Trophoblast cell (in vitro differentiated cells and primary cell): ENCODE data around the gene CD300LG.
A peak's percentile ranks its signal among the peaks of the same experiment; 100 is the strongest.

Experiments used
- DNase-seq, 2 donors: peaks; one replicate each; pipeline ENCODE4 v3.0.0-alpha.2; 2016
- H2AFZ ChIP-seq: 2 replicates; pipeline ENCODE4 v1.6.1; 2013; ENCODE audit warnings: low read length, moderate library complexity, mild to moderate bottlenecking; ENCODE audit not compliant: insufficient read depth, poor library complexity
- H2AK5ac ChIP-seq: 2 replicates; pipeline ENCODE4 v1.6.1; 2013; ENCODE audit warnings: mild to moderate bottlenecking, low read length
- H2BK120ac ChIP-seq: 2 replicates; pipeline ENCODE4 v1.6.1; 2013; ENCODE audit warnings: low read length, mild to moderate bottlenecking, moderate library complexity; ENCODE audit not compliant: insufficient read depth, poor library complexity
- H2BK12ac ChIP-seq: 2 replicates; pipeline ENCODE4 v1.6.1; 2013; ENCODE audit warnings: mild to moderate bottlenecking, low read length, moderate library complexity
- H2BK5ac ChIP-seq: 2 replicates; pipeline ENCODE4 v1.6.1; 2013; ENCODE audit warnings: low read length, low read depth, moderate library complexity, mild to moderate bottlenecking; ENCODE audit not compliant: poor library complexity
- H3K14ac ChIP-seq: 2 replicates; pipeline ENCODE4 v1.6.1; 2013; ENCODE audit warnings: mild to moderate bottlenecking, low read length
- H3K18ac ChIP-seq: 2 replicates; pipeline ENCODE4 v1.6.1; 2013; ENCODE audit warnings: mild to moderate bottlenecking, low read length
- H3K23ac ChIP-seq: 2 replicates; pipeline ENCODE4 v1.6.1; 2013; ENCODE audit warnings: low read length
- H3K27ac ChIP-seq: 2 replicates; pipeline ENCODE4 v1.5.1; 2013; ENCODE audit warnings: low read depth, mild to moderate bottlenecking, inconsistent platforms, low read length, moderate library complexity
- H3K27me3 ChIP-seq: 2 replicates; pipeline ENCODE4 v1.6.1; 2013; ENCODE audit warnings: inconsistent platforms, mild to moderate bottlenecking, low read length, moderate library complexity; ENCODE audit not compliant: insufficient read depth
- H3K36me3 ChIP-seq, 2 experiments: 1 replicate in 1 of 2; 2 replicates in 1 of 2; pipeline ENCODE4 v1.6.1; 2013; ENCODE audit warnings: low read length in 2 of 2, mild to moderate bottlenecking in 2 of 2, moderate library complexity in 1 of 2; ENCODE audit not compliant: insufficient read depth in 2 of 2, control insufficient read depth in 1 of 2
- H3K4ac ChIP-seq: 2 replicates; pipeline ENCODE4 v1.6.1; 2013; ENCODE audit warnings: low read depth, mild to moderate bottlenecking, low read length, moderate library complexity
- H3K4me1 ChIP-seq, 2 experiments: 1 replicate in 1 of 2; 2 replicates in 1 of 2; pipeline ENCODE4 v1.6.1; 2013; ENCODE audit warnings: low read length in 2 of 2, mild to moderate bottlenecking in 2 of 2, moderate library complexity in 1 of 2; ENCODE audit not compliant: insufficient read depth in 2 of 2, control insufficient read depth in 1 of 2
- H3K4me2 ChIP-seq: 2 replicates; pipeline ENCODE4 v1.6.1; 2013; ENCODE audit warnings: inconsistent platforms, mild to moderate bottlenecking, low read length, moderate library complexity
- H3K4me3 ChIP-seq: 2 replicates; pipeline ENCODE4 v1.5.1; 2013; ENCODE audit warnings: mild to moderate bottlenecking, low read depth, low read length, inconsistent platforms
- H3K79me1 ChIP-seq: one replicate; pipeline ENCODE4 v1.6.1; 2013; ENCODE audit warnings: low read length
- H3K79me2 ChIP-seq: 2 replicates; pipeline ENCODE4 v1.6.1; 2013; ENCODE audit warnings: low read length, mild to moderate bottlenecking; ENCODE audit not compliant: control insufficient read depth, insufficient read depth, poor library complexity
- H3K9ac ChIP-seq: 2 replicates; pipeline ENCODE4 v1.6.1; 2013; ENCODE audit warnings: mild to moderate bottlenecking, low read length
- H3K9me3 ChIP-seq: 2 replicates; pipeline ENCODE4 v1.6.1; 2013; ENCODE audit warnings: low read depth, mild to moderate bottlenecking, control low read depth, inconsistent platforms, low read length; ENCODE audit not compliant: insufficient read depth
- H4K12ac ChIP-seq: 2 replicates; pipeline ENCODE4 v1.6.1; 2013; ENCODE audit warnings: low read depth, mild to moderate bottlenecking, low read length, moderate library complexity
- H4K8ac ChIP-seq: 2 replicates; pipeline ENCODE4 v1.6.1; 2013; ENCODE audit warnings: low read depth, mild to moderate bottlenecking, low read length, moderate library complexity
- H4K91ac ChIP-seq: one replicate; pipeline ENCODE4 v1.6.1; 2013; ENCODE audit warnings: low read depth, mild to moderate bottlenecking, low read length, moderate library complexity
- WGBS: extraction: QIAGEN DNeasy Blood & Tissue Kit; methylation state at CpG from one replicate; pipeline ENCODE4 v1.1.7; 2013; ENCODE audit warnings: missing lambda C conversion rate; ENCODE audit not compliant: insufficient read length, insufficient coverage; ENCODE audit errors: extremely low coverage; 5-methylcytosine and 5-hydroxymethylcytosine counted together

CD300LG gene

DNA sequence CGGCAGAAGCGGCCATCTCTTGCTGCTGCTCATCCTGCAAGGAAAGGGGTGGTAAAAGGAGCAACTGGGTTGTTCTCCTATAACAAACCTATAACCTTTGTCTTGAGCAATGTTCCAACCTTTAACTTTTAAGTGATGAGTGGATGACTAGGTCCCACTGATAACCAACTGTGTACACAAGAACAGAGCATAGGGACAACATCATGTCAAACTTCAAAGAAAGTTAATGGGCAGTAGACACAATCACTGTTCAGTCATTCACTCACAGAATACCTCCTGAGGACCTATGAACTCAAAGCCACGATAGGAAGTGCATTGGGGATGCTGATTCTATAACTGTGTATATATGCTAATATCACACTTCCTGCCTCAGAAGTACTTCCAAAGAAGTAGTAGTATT, 45.1 kb upstream of the CD300LG start:
- Histone ChIP-seq H3K4me2 (no peak overlapping the region), H3K9ac (no peak overlapping the region), H3K4me3 (no peak overlapping the region), H3K36me3 (no peaks in the 10 kb centered on the region), H2BK5ac (no peak overlapping the region), H3K27me3 (no peaks in the 10 kb centered on the region), H2AK5ac (no peak overlapping the region), H3K9me3 (no peaks in the 10 kb centered on the region), H3K4ac (no peak overlapping the region), H3K23ac (no peak overlapping the region), H3K27ac (no peak overlapping the region), H4K91ac (no peak overlapping the region), H4K8ac (no peak overlapping the region), H2AFZ (no peak overlapping the region), H3K4me1 (peaks cover 0 to 2% of the 10 kb centered on the region in 2 experiments), H3K14ac (no peak overlapping the region), H3K79me2 (no peaks in the 10 kb centered on the region), H3K18ac (no peak overlapping the region), H2BK12ac (no peak overlapping the region), H2BK120ac (no peak overlapping the region), H3K79me1 (no peaks in the 10 kb centered on the region), H4K12ac (no peak overlapping the region)
- WGBS, result no CpG with 5 or more reads among the region's 3 CpGs
- DNase-seq, result no peak

DNA sequence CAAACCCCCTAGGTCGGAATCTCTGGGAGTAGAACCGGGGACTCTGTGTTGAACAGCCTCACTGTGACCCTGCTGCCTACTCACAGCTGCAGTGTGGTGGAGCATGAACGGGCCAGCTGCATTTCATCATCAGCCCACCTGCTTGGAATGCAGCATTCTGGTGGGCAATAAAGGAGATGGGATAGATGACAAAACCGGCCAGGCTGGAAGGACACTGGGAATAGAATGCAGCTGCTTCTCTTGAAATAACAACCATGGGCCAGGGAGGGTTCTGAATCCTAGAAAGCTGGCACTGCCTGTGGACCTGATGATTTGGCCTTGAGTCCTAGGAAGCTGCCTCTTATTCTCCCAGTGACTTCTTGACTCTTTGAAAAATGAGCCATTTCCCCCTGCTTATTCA, 43.2 kb upstream of the CD300LG start:
- Histone ChIP-seq H2BK12ac (no peak overlapping the region), H3K4ac (no peak overlapping the region), H3K23ac (no peak overlapping the region), H2AFZ (no peak overlapping the region), H3K4me2 (no peak overlapping the region), H4K12ac (no peak overlapping the region), H4K8ac (no peak overlapping the region), H4K91ac (no peak overlapping the region), H3K4me1 (peaks cover 0 to 2% of the 10 kb centered on the region in 2 experiments), H2BK5ac (no peak overlapping the region), H3K18ac (no peak overlapping the region), H3K79me1 (no peaks in the 10 kb centered on the region), H3K4me3 (no peak overlapping the region), H3K27me3 (no peaks in the 10 kb centered on the region), H3K36me3 (no peaks in the 10 kb centered on the region), H3K79me2 (no peaks in the 10 kb centered on the region), H2AK5ac (no peak overlapping the region), H3K9me3 (no peaks in the 10 kb centered on the region), H2BK120ac (no peak overlapping the region), H3K27ac (no peak overlapping the region), H3K14ac (no peak overlapping the region), H3K9ac (peak overlapping the region; percentile 4)
- DNase-seq, result no peak
- WGBS, result no CpG with 5 or more reads among the region's 4 CpGs

DNA sequence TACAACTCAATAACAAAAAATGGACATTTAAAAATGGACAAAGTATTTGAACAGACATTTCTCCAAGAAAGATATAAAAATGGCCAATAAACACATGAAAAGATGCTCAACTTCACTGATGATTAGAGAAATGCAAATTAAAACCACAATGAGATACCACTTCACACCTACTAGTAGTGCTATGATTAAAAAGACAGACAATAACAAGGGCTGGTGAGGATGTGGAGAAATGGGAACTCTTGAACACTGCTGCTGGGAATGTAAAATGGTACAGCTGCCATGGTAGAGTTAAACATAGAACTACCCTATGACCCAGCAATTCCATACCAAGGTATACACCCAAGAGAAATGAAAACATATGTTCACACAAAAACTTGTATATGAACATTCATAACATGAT, 41.9 kb upstream of the CD300LG start:
- Histone ChIP-seq H4K12ac (no peak overlapping the region), H4K91ac (no peak overlapping the region), H2BK12ac (no peak overlapping the region), H3K23ac (no peak overlapping the region), H3K9me3 (no peaks in the 10 kb centered on the region), H3K18ac (no peak overlapping the region), H3K27ac (no peak overlapping the region), H3K79me2 (no peaks in the 10 kb centered on the region), H3K79me1 (no peaks in the 10 kb centered on the region), H3K4me3 (no peak overlapping the region), H2AK5ac (no peak overlapping the region), H3K4me1 (peaks cover 0 to 2% of the 10 kb centered on the region in 2 experiments), H2BK5ac (no peak overlapping the region), H3K4me2 (no peak overlapping the region), H4K8ac (no peak overlapping the region), H3K4ac (no peak overlapping the region), H2AFZ (no peak overlapping the region), H3K36me3 (no peaks in the 10 kb centered on the region), H3K14ac (no peak overlapping the region), H2BK120ac (no peak overlapping the region), H3K9ac (no peak overlapping the region), H3K27me3 (no peaks in the 10 kb centered on the region)
- no peak for DNase-seq

DNA sequence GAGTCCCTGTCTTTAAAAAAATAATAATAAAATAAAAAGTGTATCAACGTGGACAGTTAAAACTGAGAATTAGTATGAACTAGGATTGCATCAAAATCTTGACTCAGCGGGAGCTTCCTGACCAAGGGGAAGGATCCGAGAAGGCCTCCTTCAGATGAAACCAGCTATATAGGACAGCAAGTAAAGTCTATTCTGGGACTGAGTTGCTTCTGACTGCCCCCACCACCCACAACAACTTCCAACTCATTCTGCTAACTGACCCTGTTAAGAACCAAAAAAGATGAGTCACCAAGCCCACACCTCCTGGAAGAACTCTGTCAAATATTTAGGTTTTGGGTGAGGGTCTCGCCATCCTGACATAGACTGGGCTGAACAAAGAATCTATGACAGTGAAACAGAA, 38.9 kb upstream of the CD300LG start:
- Histone ChIP-seq H3K9me3 (no peaks in the 10 kb centered on the region), H3K4me2 (no peak overlapping the region), H3K27me3 (no peaks in the 10 kb centered on the region), H2AK5ac (no peak overlapping the region), H2BK12ac (no peak overlapping the region), H3K4me3 (no peak overlapping the region), H3K23ac (no peak overlapping the region), H3K79me2 (no peaks in the 10 kb centered on the region), H3K18ac (no peak overlapping the region), H2AFZ (no peak overlapping the region), H4K8ac (no peak overlapping the region), H3K79me1 (no peaks in the 10 kb centered on the region), H3K9ac (no peak overlapping the region), H2BK5ac (no peak overlapping the region), H3K14ac (no peak overlapping the region), H4K12ac (no peak overlapping the region), H3K4ac (no peak overlapping the region), H3K27ac (no peak overlapping the region), H3K4me1 (peaks cover 0 to 2% of the 10 kb centered on the region in 2 experiments), H4K91ac (no peak overlapping the region), H2BK120ac (no peak overlapping the region), H3K36me3 (no peaks in the 10 kb centered on the region)
- no peak for DNase-seq
- no CpG with 5 or more reads among the region's 4 CpGs for WGBS
